BE2C (cell line): ENCODE data around the gene MPC1L.
"Not testable (repeated sequence)": the region's sequence is repeated elsewhere in the genome, so short reads cannot be mapped to it uniquely, and the experiment has no call there.

ENCODE experiments used
- DNase-seq: peaks from one replicate; pipeline ENCODE4 v3.0.0-alpha.2; 2020
- H3K27me3 ChIP-seq: fragments of 250-450 bp; sonication (Bioruptor Pico); 2 replicates; pipeline ENCODE4 v1.5.1; 2020; ENCODE audit warnings: mild to moderate bottlenecking
- H3K36me3 ChIP-seq: fragments of 250-450 bp; sonication (Bioruptor Pico); 2 replicates; pipeline ENCODE4 v1.5.1; 2020; ENCODE audit warnings: mild to moderate bottlenecking
- H3K4me1 ChIP-seq: fragments of 250-450 bp; sonication (Bioruptor Pico); 2 replicates; pipeline ENCODE4 v1.5.1; 2020
- H3K4me3 ChIP-seq: 2 replicates; pipeline ENCODE4 v1.5.1; 2011; ENCODE audit warnings: low read depth, low read length
- H3K9me3 ChIP-seq: fragments of 250-450 bp; sonication (Bioruptor Pico); 2 replicates; pipeline ENCODE4 v1.5.1; 2020
- CTCF ChIP-seq: IDR thresholded peaks from 2 replicates; pipeline ENCODE4 v1.5.1; 2012; ENCODE audit warnings: mild to moderate bottlenecking, low read depth, low read length

Gene MPC1L

GRCh38 chrX:40579900-40580536 lies 43.2 kb upstream of the MPC1L start:
- no peak for TF ChIP-seq CTCF
- H3K4me3 ChIP-seq: peak overlapping the region; percentile 74
- no peaks in the 10 kb centered on the region for H3K36me3 ChIP-seq
- no peaks in the 10 kb centered on the region for H3K4me1 ChIP-seq
- DNase-seq: no peak
- no peaks in the 10 kb centered on the region for H3K9me3 ChIP-seq
- H3K27me3 ChIP-seq: no peaks in the 10 kb centered on the region

- Histone ChIP-seq H3K4me3 (peak within 1 kb of the TSS; percentile 74), H3K36me3 (no peaks in the 10 kb centered on the region), H3K27me3 (no peaks in the 10 kb centered on the region), H3K9me3 (no peaks in the 10 kb centered on the region), H3K4me1 (no peaks in the 10 kb centered on the region)
- peak; percentile 94 for DNase-seq
- TF ChIP-seq CTCF: no peak
Measured at GRCh38 chrX:40580537-40581335, 42.5 kb upstream of the MPC1L start, which contains the start of gene ATP6AP2. Gene ATP6AP2, plus strand, starts transcription at chrX:40580970. Its CDS starts 96 bp downstream, at chrX:40581066.

GRCh38 chrX:40581336-40581920 lies 41.8 kb upstream of the MPC1L start:
- Histone ChIP-seq H3K9me3 (no peaks in the 10 kb centered on the region), H3K4me3 (peak overlapping the region; percentile 74), H3K4me1 (no peaks in the 10 kb centered on the region), H3K27me3 (no peaks in the 10 kb centered on the region), H3K36me3 (no peaks in the 10 kb centered on the region)
- DNase-seq: no peak
- TF ChIP-seq CTCF: no peak

GRCh38 chrX:40582178-40582577 lies 41.0 kb upstream of the MPC1L start:
- H3K9me3 ChIP-seq, H3K4me3 ChIP-seq: not testable (repeated sequence)

GRCh38 chrX:40582811-40583210 lies 40.4 kb upstream of the MPC1L start:
- H3K27me3 ChIP-seq: no peaks in the 10 kb centered on the region
- H3K4me3 ChIP-seq: no peak overlapping the region
- no peaks in the 10 kb centered on the region for H3K4me1 ChIP-seq
- DNase-seq: no peak
- no peaks in the 10 kb centered on the region for H3K9me3 ChIP-seq
- no peaks in the 10 kb centered on the region for H3K36me3 ChIP-seq
- TF ChIP-seq CTCF: no peak

More at GRCh38 chrX:40582178-40582577, 41.0 kb upstream of the MPC1L start:
- H3K4me1 ChIP-seq, DNase-seq, H3K36me3 ChIP-seq, H3K27me3 ChIP-seq: not testable (repeated sequence)

- not testable (repeated sequence) for H3K9me3 ChIP-seq, H3K4me3 ChIP-seq, H3K27me3 ChIP-seq, H3K4me1 ChIP-seq, H3K36me3 ChIP-seq, DNase-seq
Measured at GRCh38 chrX:40587623-40588022, 35.6 kb upstream of the MPC1L start.

GRCh38 chrX:40589616-40590321 lies 33.5 kb upstream of the MPC1L start:
- not testable (repeated sequence) for H3K4me3 ChIP-seq, DNase-seq, H3K36me3 ChIP-seq, H3K4me1 ChIP-seq, H3K27me3 ChIP-seq, H3K9me3 ChIP-seq
